ENCODE measurements around the gene PRSS27. TPM values are rescaled to one million over a fixed set of nuclear protein-coding genes. Genes with fewer than 3 reads are reported as not detected.

The PRSS27 gene
- total RNA-seq, 2 donors from 2014 or later: 0.15 to 0.56 TPM

- DNase-seq: no peak
- intact Hi-C loops (cut with DNase I): no loop called here
- TF ChIP-seq CTCF (IDR thresholded peaks at IDR 0.05): no peak
- H3K9ac ChIP-seq (ENCODE audit: low read depth in 2 of 2, low read length in 2 of 2): no peak overlapping the region
- peaks cover 4% of the 10 kb centered on the region for H3K27me3 ChIP-seq
- H3K36me3 ChIP-seq: peaks cover 8% of the 10 kb centered on the region
- H3K27ac ChIP-seq: no peak overlapping the region
- no peak overlapping the region for H3K4me3 ChIP-seq
- no peaks in the 10 kb centered on the region for H3K4me1 ChIP-seq
- no peaks in the 10 kb centered on the region for H3K9me3 ChIP-seq
Observed at GRCh38 chr16:2712546-2712945, 7.5 kb downstream of the PRSS27 start.

GRCh38 chr16:2712063-2712441 lies 8.0 kb downstream of the PRSS27 start:
- Histone ChIP-seq H3K27ac (no peak overlapping the region), H3K36me3 (peaks cover 8% of the 10 kb centered on the region), H3K9me3 (no peaks in the 10 kb centered on the region), H3K4me3 (no peak overlapping the region), H3K4me1 (no peaks in the 10 kb centered on the region), H3K27me3 (peaks cover 4% of the 10 kb centered on the region), H3K9ac (ENCODE audit: low read depth in 2 of 2, low read length in 2 of 2) (no peak overlapping the region)
- DNase-seq: no peak
- no peak for TF ChIP-seq CTCF (IDR thresholded peaks at IDR 0.05)
- intact Hi-C loops (cut with DNase I): no loop called here

- Histone ChIP-seq H3K4me3 (no peak overlapping the region), H3K9ac (ENCODE audit: low read depth in 2 of 2, low read length in 2 of 2) (no peak overlapping the region)
Observed at GRCh38 chr16:2711370-2712062, 8.5 kb downstream of the PRSS27 start.

GRCh38 chr16:2710711-2711231 lies 9.3 kb downstream of the PRSS27 start:
- intact Hi-C loops (cut with DNase I): no loop called here
- DNase-seq: no peak
- no peak for TF ChIP-seq CTCF (IDR thresholded peaks at IDR 0.05)

More at GRCh38 chr16:2711370-2712062, 8.5 kb downstream of the PRSS27 start:
- TF ChIP-seq CTCF (IDR thresholded peaks at IDR 0.05): no peak
- intact Hi-C loops (cut with DNase I): no loop called here
- no peaks in the 10 kb centered on the region for H3K9me3 ChIP-seq
- DNase-seq: no peak
- no peak overlapping the region for H3K27ac ChIP-seq
- H3K4me1 ChIP-seq: no peaks in the 10 kb centered on the region
- peaks cover 4% of the 10 kb centered on the region for H3K27me3 ChIP-seq
- peaks cover 8% of the 10 kb centered on the region for H3K36me3 ChIP-seq

GRCh38 chr16:2710021-2710710 lies 9.9 kb downstream of the PRSS27 start:
- no peak for DNase-seq
- Histone ChIP-seq H3K36me3 (peaks cover 8% of the 10 kb centered on the region), H3K9ac (ENCODE audit: low read depth in 2 of 2, low read length in 2 of 2) (no peak overlapping the region), H3K27ac (no peak overlapping the region), H3K9me3 (no peaks in the 10 kb centered on the region), H3K4me1 (no peaks in the 10 kb centered on the region), H3K27me3 (no peaks in the 10 kb centered on the region), H3K4me3 (no peak overlapping the region)
- intact Hi-C loops (cut with DNase I): no loop called here
- TF ChIP-seq CTCF (IDR thresholded peaks at IDR 0.05): no peak

More at GRCh38 chr16:2710711-2711231, 9.3 kb downstream of the PRSS27 start:
- Histone ChIP-seq H3K27me3 (peaks cover 4% of the 10 kb centered on the region), H3K4me3 (no peak overlapping the region), H3K9me3 (no peaks in the 10 kb centered on the region), H3K4me1 (no peaks in the 10 kb centered on the region), H3K36me3 (peaks cover 8% of the 10 kb centered on the region), H3K9ac (ENCODE audit: low read depth in 2 of 2, low read length in 2 of 2) (no peak overlapping the region), H3K27ac (no peak overlapping the region)
